Smooth muscle cell (in vitro differentiated cells): ENCODE data around the gene PAK4. TPM values are rescaled to one million over a fixed set of nuclear protein-coding genes. Genes with fewer than 3 reads are reported as not detected.

ENCODE experiments used
- DNase-seq: peaks from one replicate; lab custom pipeline; 2025; ENCODE audit not compliant: unreplicated experiment; lab: John Stamatoyannopoulos, UW
- H2AFZ ChIP-seq: fragments of 200-600 bp; sonication (generic); 2 replicates; pipeline ENCODE4 v1.6.0; 2016; ENCODE audit warnings: antibody characterized with exemption, low read depth, mild to moderate bottlenecking
- H3F3A ChIP-seq: fragments of 200-600 bp; sonication (generic); 2 replicates; pipeline ENCODE4 v1.6.0; 2017; ENCODE audit warnings: antibody characterized with exemption, low read depth
- H3K27ac ChIP-seq: fragments of 200-600 bp; sonication (generic); 2 replicates; pipeline ENCODE4 v1.5.1; 2016; ENCODE audit warnings: low read depth, mild to moderate bottlenecking
- H3K27me3 ChIP-seq: fragments of 200-600 bp; sonication (generic); 2 replicates; pipeline ENCODE4 v1.6.1; 2016; ENCODE audit warnings: low read depth, mild to moderate bottlenecking
- H3K36me3 ChIP-seq: fragments of 200-600 bp; sonication (generic); 2 replicates; pipeline ENCODE4 v1.5.1; 2016; ENCODE audit warnings: low read depth
- H3K4me1 ChIP-seq: fragments of 200-600 bp; sonication (generic); 2 replicates; pipeline ENCODE4 v1.5.1; 2016; ENCODE audit warnings: low read depth
- H3K4me2 ChIP-seq: fragments of 200-600 bp; sonication (generic); 2 replicates; pipeline ENCODE4 v1.6.0; 2016; ENCODE audit warnings: mild to moderate bottlenecking
- H3K4me3 ChIP-seq: fragments of 200-600 bp; sonication (generic); 2 replicates; pipeline ENCODE4 v1.5.1; 2016; ENCODE audit warnings: mild to moderate bottlenecking
- H3K79me2 ChIP-seq: fragments of 200-600 bp; sonication (generic); 2 replicates; pipeline ENCODE4 v1.6.0; 2016; ENCODE audit warnings: low read depth, mild to moderate bottlenecking
- H3K9ac ChIP-seq: fragments of 200-600 bp; sonication (generic); 2 replicates; pipeline ENCODE4 v1.6.0; 2016; ENCODE audit warnings: low read depth
- H3K9me3 ChIP-seq: fragments of 200-600 bp; sonication (generic); replicated peaks from 2 replicates; pipeline ENCODE4 v1.5.1; 2016; ENCODE audit warnings: low read depth
- H4K20me1 ChIP-seq: fragments of 200-600 bp; sonication (generic); 2 replicates; pipeline ENCODE4 v1.6.0; 2016; ENCODE audit warnings: low read depth
- WGBS: methylation state at CpG from one replicate; pipeline ENCODE4 v1.1.7; 2016; ENCODE audit warnings: low lambda C conversion rate; 5-methylcytosine and 5-hydroxymethylcytosine counted together
- polyA plus RNA-seq: library from polyadenylated mRNA; unstranded; fragments of >200 nt; fragmentation: Nextera tagmentation; extraction: Ambion mirVana; gene quantifications from 2 replicates; pipeline ENCODE4 v1.2.1, GENCODE V29; 2016
- total RNA-seq: library from RNA; depleted of rRNA; stranded (reverse); fragments of >200 nt; gene quantifications from 2 replicates; pipeline ENCODE4 v1.2.3, GENCODE V29; 2014
- TF ChIP-seq, protein P1 (sequence below): fragments of 200-600 bp; sonication (generic); IDR thresholded peaks from 2 replicates; pipeline ENCODE4 v1.5.1; 2017; ENCODE audit warnings: borderline replicate concordance, mild to moderate bottlenecking, antibody characterized with exemption; ENCODE audit not compliant: insufficient read depth, poor library complexity, severe bottlenecking

Gene PAK4
- total and polyA plus RNA-seq, 2 experiments from 2014 or later: 11.8 to 19.1 TPM

DNA sequence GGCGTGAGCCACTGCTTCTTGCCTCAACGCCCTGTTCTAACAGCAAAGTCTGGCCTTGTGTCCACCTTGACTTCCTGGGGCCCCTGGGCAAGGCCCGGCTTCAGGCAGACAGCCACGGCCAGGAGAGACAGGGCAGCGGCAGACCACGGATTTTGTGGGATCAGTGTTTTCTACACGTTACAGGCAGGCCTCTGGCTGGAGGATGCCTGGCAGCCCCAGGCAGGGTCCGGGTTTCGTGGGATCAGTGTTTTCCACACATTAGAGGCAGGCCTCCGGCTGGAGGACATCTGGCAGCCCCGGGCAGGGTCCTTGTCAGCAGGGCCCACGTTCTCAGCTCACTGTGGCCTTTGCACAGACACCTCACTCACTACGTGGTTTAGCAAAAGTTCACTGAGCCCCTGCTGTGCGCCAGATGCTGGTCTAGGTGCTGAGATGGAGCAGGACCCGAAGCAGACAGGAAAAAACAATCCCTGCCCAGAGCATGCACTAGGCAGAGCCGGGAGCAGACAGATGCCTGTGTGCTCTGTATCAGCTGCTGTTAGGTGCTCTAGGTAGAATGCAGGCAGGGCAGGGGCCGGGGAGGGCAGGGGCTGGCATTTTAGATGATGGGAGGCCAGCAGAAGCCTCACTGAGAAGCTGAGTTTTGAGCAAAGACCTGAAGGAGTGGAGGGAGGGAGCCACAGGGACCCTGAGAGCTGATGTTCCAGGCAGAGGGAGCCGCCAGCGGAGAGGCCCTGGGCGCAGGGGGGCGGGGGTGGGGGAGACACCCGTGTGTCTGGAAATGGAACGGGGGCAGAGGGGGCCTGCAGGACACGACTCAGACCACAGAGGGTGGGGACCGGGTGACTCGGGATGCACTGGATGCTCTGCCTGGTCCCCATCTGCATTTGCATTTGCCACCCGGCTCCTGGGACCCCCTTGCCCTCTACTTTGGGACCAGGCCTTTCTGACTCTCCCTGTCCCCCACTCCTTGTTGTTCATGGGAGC lies 46.2 kb downstream of the PAK4 start:
- no peak for DNase-seq
- H3K79me2 ChIP-seq: no peaks in the 10 kb centered on the region
- 71% methylated on average over 27 of the region's 27 CpGs for whole genome bisulfite sequencing
- no peak overlapping the region for H3K4me2 ChIP-seq
- H3K9ac ChIP-seq: no peak overlapping the region
- TF ChIP-seq, protein P1, sequence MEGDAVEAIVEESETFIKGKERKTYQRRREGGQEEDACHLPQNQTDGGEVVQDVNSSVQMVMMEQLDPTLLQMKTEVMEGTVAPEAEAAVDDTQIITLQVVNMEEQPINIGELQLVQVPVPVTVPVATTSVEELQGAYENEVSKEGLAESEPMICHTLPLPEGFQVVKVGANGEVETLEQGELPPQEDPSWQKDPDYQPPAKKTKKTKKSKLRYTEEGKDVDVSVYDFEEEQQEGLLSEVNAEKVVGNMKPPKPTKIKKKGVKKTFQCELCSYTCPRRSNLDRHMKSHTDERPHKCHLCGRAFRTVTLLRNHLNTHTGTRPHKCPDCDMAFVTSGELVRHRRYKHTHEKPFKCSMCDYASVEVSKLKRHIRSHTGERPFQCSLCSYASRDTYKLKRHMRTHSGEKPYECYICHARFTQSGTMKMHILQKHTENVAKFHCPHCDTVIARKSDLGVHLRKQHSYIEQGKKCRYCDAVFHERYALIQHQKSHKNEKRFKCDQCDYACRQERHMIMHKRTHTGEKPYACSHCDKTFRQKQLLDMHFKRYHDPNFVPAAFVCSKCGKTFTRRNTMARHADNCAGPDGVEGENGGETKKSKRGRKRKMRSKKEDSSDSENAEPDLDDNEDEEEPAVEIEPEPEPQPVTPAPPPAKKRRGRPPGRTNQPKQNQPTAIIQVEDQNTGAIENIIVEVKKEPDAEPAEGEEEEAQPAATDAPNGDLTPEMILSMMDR: no peak
- no peaks in the 10 kb centered on the region for H3F3A ChIP-seq
- no peaks in the 10 kb centered on the region for H3K27me3 ChIP-seq
- H4K20me1 ChIP-seq: peaks cover 42% of the 10 kb centered on the region
- H3K9me3 ChIP-seq: no peaks in the 10 kb centered on the region
- no peak overlapping the region for H2AFZ ChIP-seq
- no peak overlapping the region for H3K27ac ChIP-seq
- peaks cover 1% of the 10 kb centered on the region for H3K4me1 ChIP-seq
- H3K36me3 ChIP-seq: no peaks in the 10 kb centered on the region
- no peak overlapping the region for H3K4me3 ChIP-seq

DNA sequence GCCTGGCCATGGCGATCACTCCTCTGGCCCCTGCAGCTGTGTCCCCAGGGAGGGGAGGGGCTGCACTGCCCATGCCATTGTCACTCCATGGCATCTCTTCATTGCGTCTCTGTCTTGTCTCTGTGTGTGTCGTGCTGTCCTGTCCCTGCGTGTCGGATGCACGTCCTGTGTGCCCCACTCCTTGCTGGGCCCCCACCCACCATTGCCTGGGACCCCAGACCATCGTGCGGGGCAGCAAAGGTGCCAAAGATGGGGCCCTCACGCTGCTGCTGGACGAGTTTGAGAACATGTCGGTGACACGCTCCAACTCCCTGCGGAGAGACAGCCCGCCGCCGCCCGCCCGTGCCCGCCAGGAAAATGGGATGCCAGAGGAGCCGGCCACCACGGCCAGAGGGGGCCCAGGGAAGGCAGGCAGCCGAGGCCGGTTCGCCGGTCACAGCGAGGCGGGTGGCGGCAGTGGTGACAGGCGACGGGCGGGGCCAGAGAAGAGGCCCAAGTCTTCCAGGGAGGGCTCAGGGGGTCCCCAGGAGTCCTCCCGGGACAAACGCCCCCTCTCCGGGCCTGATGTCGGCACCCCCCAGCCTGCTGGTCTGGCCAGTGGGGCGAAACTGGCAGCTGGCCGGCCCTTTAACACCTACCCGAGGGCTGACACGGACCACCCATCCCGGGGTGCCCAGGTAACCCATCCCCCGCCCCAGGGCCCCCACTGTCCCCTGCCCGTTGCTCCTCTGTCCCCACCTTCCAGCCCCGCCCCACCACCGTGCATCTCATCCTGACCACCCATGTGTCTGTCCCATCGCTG lies 47.3 kb downstream of the PAK4 start:
- no peak overlapping the region for H3K9ac ChIP-seq
- H3K4me2 ChIP-seq: no peak overlapping the region
- H2AFZ ChIP-seq: no peak overlapping the region
- H3K9me3 ChIP-seq: no peaks in the 10 kb centered on the region
- no peaks in the 10 kb centered on the region for H3K79me2 ChIP-seq
- H3K27ac ChIP-seq: no peak overlapping the region
- peaks cover 31% of the 10 kb centered on the region for H4K20me1 ChIP-seq
- no peak for DNase-seq
- 96% methylated on average over 35 of the region's 45 CpGs for WGBS
- TF ChIP-seq, protein P1: no peak
- H3K27me3 ChIP-seq: no peaks in the 10 kb centered on the region
- no peaks in the 10 kb centered on the region for H3F3A ChIP-seq
- H3K4me1 ChIP-seq: no peaks in the 10 kb centered on the region
- no peaks in the 10 kb centered on the region for H3K36me3 ChIP-seq
- no peak overlapping the region for H3K4me3 ChIP-seq

DNA sequence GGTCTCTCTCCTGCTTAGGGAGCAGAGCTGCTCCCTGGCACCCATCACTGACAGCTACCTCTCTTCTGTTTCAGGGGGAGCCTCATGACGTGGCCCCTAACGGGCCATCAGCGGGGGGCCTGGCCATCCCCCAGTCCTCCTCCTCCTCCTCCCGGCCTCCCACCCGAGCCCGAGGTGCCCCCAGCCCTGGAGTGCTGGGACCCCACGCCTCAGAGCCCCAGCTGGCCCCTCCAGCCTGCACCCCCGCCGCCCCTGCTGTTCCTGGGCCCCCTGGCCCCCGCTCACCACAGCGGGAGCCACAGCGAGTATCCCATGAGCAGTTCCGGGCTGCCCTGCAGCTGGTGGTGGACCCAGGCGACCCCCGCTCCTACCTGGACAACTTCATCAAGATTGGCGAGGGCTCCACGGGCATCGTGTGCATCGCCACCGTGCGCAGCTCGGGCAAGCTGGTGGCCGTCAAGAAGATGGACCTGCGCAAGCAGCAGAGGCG lies 48.0 kb downstream of the PAK4 start:
- Histone ChIP-seq H2AFZ (no peak overlapping the region), H4K20me1 (peaks cover 25% of the 10 kb centered on the region), H3K4me2 (no peak overlapping the region), H3K79me2 (no peaks in the 10 kb centered on the region), H3K9me3 (no peaks in the 10 kb centered on the region), H3K36me3 (no peaks in the 10 kb centered on the region), H3K27me3 (no peaks in the 10 kb centered on the region), H3K9ac (no peak overlapping the region), H3K4me3 (no peak overlapping the region), H3K27ac (no peak overlapping the region), H3F3A (no peaks in the 10 kb centered on the region), H3K4me1 (no peaks in the 10 kb centered on the region)
- DNase-seq: no peak
- TF ChIP-seq, protein P1: no peak
- 96% methylated on average over 19 of the region's 25 CpGs for WGBS
